Uterus (tissue), 4 donors: ENCODE data around the gene RAB3IP. TPM values are rescaled to one million over a fixed set of nuclear protein-coding genes. Genes with fewer than 3 reads are reported as not detected.

ENCODE experiments used
- DNase-seq, 2 donors: peaks; one replicate each; pipeline ENCODE4 v3.0.0-alpha.2; 2019 to 2020
- H3K27ac ChIP-seq, 2 donors: fragments of 200-600 bp; sonication (generic); 1 replicate in 1 of 2; 2 replicates in 1 of 2; pipeline ENCODE4 v1.5.1; 2016 to 2018
- H3K27me3 ChIP-seq, 2 donors: fragments of 200-600 bp; sonication (generic); one replicate each; pipeline ENCODE4 v1.5.1; 2018 to 2019; ENCODE audit warnings: control low read depth in 1 of 2
- H3K36me3 ChIP-seq, 2 donors: fragments of 200-600 bp; sonication (generic); one replicate each; pipeline ENCODE4 v1.5.1; 2019; ENCODE audit warnings: control low read depth in 1 of 2
- H3K4me1 ChIP-seq, 2 donors: fragments of 200-600 bp; sonication (generic); one replicate each; pipeline ENCODE4 v1.5.1; 2018 to 2019; ENCODE audit warnings: control low read depth in 1 of 2
- H3K4me3 ChIP-seq, 2 donors: fragments of 200-600 bp; sonication (generic); 1 replicate in 1 of 2; 2 replicates in 1 of 2; pipeline ENCODE4 v1.5.1; 2018 to 2019; ENCODE audit warnings: mild to moderate bottlenecking in 1 of 2
- H3K9me3 ChIP-seq, 2 donors: fragments of 200-600 bp; sonication (generic); one replicate each; pipeline ENCODE4 v1.5.1; 2019; ENCODE audit warnings: control low read depth in 1 of 2
- CTCF ChIP-seq, 4 experiments: fragments of 200-600 bp in 2 of 4; fragments of 450-650 bp in 2 of 4; sonication (generic) in 2 of 4; IDR thresholded peaks; one replicate each; pipeline ENCODE4 v1.5.1; 2016 to 2019; ENCODE audit warnings: antibody characterized with exemption in 4 of 4, mild to moderate bottlenecking in 2 of 4, moderate library complexity in 1 of 4
- POLR2A ChIP-seq, 2 donors: fragments of 450-650 bp; IDR thresholded peaks; one replicate each; pipeline ENCODE4 v1.6.1; 2016; ENCODE audit warnings: antibody characterized with exemption in 2 of 2, mild to moderate bottlenecking in 1 of 2, moderate library complexity in 1 of 2
- intact Hi-C: fragments of 100-400 bp; cut with DNase I; formaldehyde crosslinking; loops from one replicate; pipeline ENCODE4 v1.15.1; 2023; ENCODE audit warnings: low total_unique reads
- total RNA-seq, 4 donors: library from RNA; depleted of rRNA in 3 of 4; stranded (reverse); fragments of >200 nt in 3 of 4; gene quantifications; one replicate each; pipeline versions ENCODE4 v1.1.0 to v1.2.4, GENCODE V29; 2014 to 2023
- donor health status: DM: yes; HTN: yes; CAD: no.

RAB3IP gene
- total RNA-seq, 4 donors from 2014 or later: 13.5 to 71.5 (median 21.1) TPM

DNA sequence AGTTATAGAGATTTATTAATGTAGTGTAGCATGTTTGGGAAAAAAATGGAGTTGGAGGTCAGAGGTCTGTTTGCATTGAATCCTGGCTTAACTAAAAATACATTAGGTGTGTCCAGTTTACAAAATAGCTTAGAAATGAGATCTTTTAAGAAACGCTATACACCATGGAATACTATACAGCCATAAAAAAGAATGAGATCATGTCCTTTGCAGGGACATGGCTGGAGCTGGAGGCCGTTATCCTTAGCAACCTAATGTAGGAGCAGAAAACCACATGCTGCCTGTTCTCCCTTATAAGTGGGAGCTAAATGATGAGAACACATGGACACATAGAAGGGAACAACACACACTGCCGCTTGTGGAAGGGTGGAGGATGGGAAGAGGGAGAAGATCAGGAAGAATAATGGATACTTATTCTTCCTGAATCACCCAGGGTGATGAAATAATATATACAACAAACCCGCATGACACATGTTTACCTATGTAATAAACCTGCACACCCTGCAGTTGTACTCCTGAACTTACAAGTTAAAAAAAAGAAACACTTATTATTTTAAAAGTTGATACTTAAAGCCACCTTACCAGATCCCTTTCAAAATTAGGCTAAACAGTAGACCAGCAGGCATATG is 72.3 kb downstream of the RAB3IP start:
- Histone ChIP-seq H3K27me3 (no peaks in the 10 kb centered on the region), H3K4me1 (no peaks in the 10 kb centered on the region), H3K9me3 (no peaks in the 10 kb centered on the region), H3K27ac (no peak overlapping the region), H3K36me3 (peaks cover 0 to 3% of the 10 kb centered on the region in 2 donors), H3K4me3 (no peak overlapping the region)
- no peak for TF ChIP-seq POLR2A (IDR thresholded peaks at IDR 0.05)
- TF ChIP-seq CTCF (IDR thresholded peaks at IDR 0.05): no peak
- no peak for DNase-seq
- intact Hi-C loops: no loop called here

DNA sequence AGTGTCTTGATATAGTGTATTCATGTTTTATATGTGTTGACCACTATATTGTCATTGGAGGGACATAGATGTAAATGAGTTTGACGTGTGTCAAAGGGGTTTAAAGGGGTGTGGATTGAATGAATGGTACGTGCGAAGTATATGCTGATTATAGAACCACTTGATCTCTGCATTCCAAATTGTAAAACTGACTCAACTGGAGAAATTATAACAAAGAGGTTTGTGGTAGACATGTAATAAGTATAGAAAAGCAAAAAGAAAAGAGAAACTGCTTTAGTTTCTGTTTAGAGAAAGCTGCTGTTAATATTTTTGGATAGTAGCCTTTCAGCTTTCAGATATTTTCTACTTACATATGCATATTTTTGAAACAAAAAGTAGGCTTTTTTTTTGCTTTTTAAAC is 77.4 kb downstream of the RAB3IP start:
- Histone ChIP-seq H3K4me3 (no peak overlapping the region), H3K9me3 (no peaks in the 10 kb centered on the region), H3K36me3 (peaks cover 0 to 3% of the 10 kb centered on the region in 2 donors), H3K27ac (no peak overlapping the region), H3K27me3 (no peaks in the 10 kb centered on the region), H3K4me1 (no peaks in the 10 kb centered on the region)
- TF ChIP-seq POLR2A (IDR thresholded peaks at IDR 0.05) (no peak), CTCF (IDR thresholded peaks at IDR 0.05) (no peak)
- DNase-seq: no peak
- intact Hi-C loops: no loop called here

DNA sequence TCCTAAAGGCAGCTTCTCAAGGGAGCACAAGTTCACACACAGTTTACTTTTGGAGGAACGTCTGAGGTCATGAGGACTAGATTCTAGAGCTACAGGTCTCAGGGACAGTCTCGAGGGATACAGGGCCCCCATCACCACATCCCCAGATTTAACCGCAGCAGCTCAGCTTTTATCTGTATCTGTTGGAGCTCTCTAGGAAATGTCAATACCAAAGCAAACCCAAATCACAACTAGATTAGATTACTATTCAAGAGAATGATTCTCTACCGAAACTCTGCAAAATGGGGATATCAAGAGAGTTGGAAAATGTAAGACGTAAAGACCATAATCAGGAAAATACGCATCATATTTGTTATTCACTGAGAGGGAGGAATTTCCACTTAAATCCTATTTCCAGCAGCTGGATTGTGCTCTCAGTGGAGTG is 82.4 kb downstream of the RAB3IP start:
- H3K9me3 ChIP-seq: no peaks in the 10 kb centered on the region
- H3K27ac ChIP-seq: no peak overlapping the region
- H3K27me3 ChIP-seq: no peaks in the 10 kb centered on the region
- H3K4me3 ChIP-seq: no peak overlapping the region
- no peaks in the 10 kb centered on the region for H3K4me1 ChIP-seq
- DNase-seq: no peak
- intact Hi-C loops: no loop called here
- TF ChIP-seq POLR2A (IDR thresholded peaks at IDR 0.05) (no peak), CTCF (IDR thresholded peaks at IDR 0.05) (no peak)
- H3K36me3 ChIP-seq: no peaks in the 10 kb centered on the region

- TF ChIP-seq POLR2A (IDR thresholded peaks at IDR 0.05) (no peak), CTCF (IDR thresholded peaks at IDR 0.05) (no peak)
- intact Hi-C loops: no loop called here
- no peaks in the 10 kb centered on the region for H3K27me3 ChIP-seq
- DNase-seq: no peak
- H3K4me1 ChIP-seq: no peaks in the 10 kb centered on the region
- no peaks in the 10 kb centered on the region for H3K9me3 ChIP-seq
- no peak overlapping the region for H3K4me3 ChIP-seq
- H3K36me3 ChIP-seq: no peaks in the 10 kb centered on the region
- no peak overlapping the region for H3K27ac ChIP-seq
Measured at GRCh38 chr12:69821456-69822159, 82.9 kb downstream of the RAB3IP start.

GRCh38 chr12:69822201-69822860 is 83.7 kb downstream of the RAB3IP start:
- Histone ChIP-seq H3K27me3 (peaks cover 0 to under 1% of the 10 kb centered on the region in 2 donors), H3K9me3 (no peaks in the 10 kb centered on the region), H3K27ac (no peak overlapping the region), H3K4me1 (no peaks in the 10 kb centered on the region), H3K36me3 (no peaks in the 10 kb centered on the region), H3K4me3 (no peak overlapping the region)
- intact Hi-C loops: no loop called here
- TF ChIP-seq POLR2A (IDR thresholded peaks at IDR 0.05) (no peak), CTCF (IDR thresholded peaks at IDR 0.05) (no peak)
- no peak for DNase-seq
